GM19463 (cell line): ENCODE results near the gene LY86.

ENCODE experiments used
- ATAC-seq: cut with Tn5 transposase; IDR thresholded peaks from one replicate; pipeline ENCODE4 v1.9.1; 2021; ENCODE audit warnings: mild to moderate bottlenecking, moderate library complexity; ENCODE audit not compliant: unreplicated experiment

Gene LY86

GRCh38 chr6:6699741-6700367, 111.3 kb downstream of the LY86 start:
- ATAC-seq = no peak

- ATAC-seq = no peak
These were observed 112.1 kb downstream of the LY86 start for GRCh38 chr6:6700407-6701270.

- ATAC-seq = no peak
These were observed 113.3 kb downstream of the LY86 start for GRCh38 chr6:6701864-6702263.

- no peak for ATAC-seq
These were observed 115.2 kb downstream of the LY86 start for GRCh38 chr6:6703699-6704098.
